OCI-LY7 (cell line): ENCODE data around the gene S100A1. TPM values are rescaled to one million over a fixed set of nuclear protein-coding genes. Genes with fewer than 3 reads are reported as not detected.

Experiments
- BruUV-seq: library from RNA; stranded (reverse); fragments of 400-500 nt; replicated peaks from 2 replicates; lab custom pipeline; 2021; lab: Mats Ljungman, UMichigan
- CTCF ChIA-PET: fragments of 300-600 bp; sonication (Branson Sonifier 250); formaldehyde crosslinking; loops from one replicate; lab custom pipeline; 2022; ENCODE audit warnings: antibody characterized with exemption; ENCODE audit not compliant: unreplicated experiment; lab: Charles Lee
- POLR2A ChIA-PET: fragments of 300-600 bp; sonication (Branson Sonifier 250); formaldehyde crosslinking; loops from one replicate; lab custom pipeline; 2022; ENCODE audit warnings: antibody characterized with exemption; lab: Charles Lee
- DNase-seq: peaks from one replicate; pipeline ENCODE4 v3.0.0-alpha.2; 2015; ENCODE audit warnings: low spot score
- H2AFZ ChIP-seq: fragments of 200-600 bp; sonication (generic), shearing (Covaris generic); 2 replicates; pipeline ENCODE4 v1.6.1; 2014; ENCODE audit warnings: mild to moderate bottlenecking, antibody characterized with exemption, low read length, moderate library complexity
- H3K27ac ChIP-seq: fragments of 200-600 bp; sonication (generic); 2 replicates; pipeline ENCODE4 v1.5.1; 2014; ENCODE audit warnings: mixed run types, low read depth, mild to moderate bottlenecking, moderate library complexity, low read length, inconsistent platforms; ENCODE audit not compliant: poor library complexity, severe bottlenecking
- H3K36me3 ChIP-seq: fragments of 200-600 bp; sonication (generic); 2 replicates; pipeline ENCODE4 v1.6.1; 2014; ENCODE audit warnings: mild to moderate bottlenecking, antibody characterized with exemption, low read length, moderate library complexity, mixed read lengths; ENCODE audit not compliant: insufficient read depth
- H3K4me1 ChIP-seq: fragments of 200-600 bp; sonication (generic); 2 replicates; pipeline ENCODE4 v1.5.1; 2014; ENCODE audit warnings: mild to moderate bottlenecking, low read length; ENCODE audit not compliant: insufficient read depth, poor library complexity, severe bottlenecking
- H3K4me2 ChIP-seq: fragments of 200-600 bp; sonication (generic); 2 replicates; pipeline ENCODE4 v1.6.1; 2014; ENCODE audit warnings: mild to moderate bottlenecking, low read length
- H3K4me3 ChIP-seq: fragments of 200-600 bp; sonication (generic); 2 replicates; pipeline ENCODE4 v1.5.1; 2014; ENCODE audit warnings: mild to moderate bottlenecking, low read depth, low read length; ENCODE audit not compliant: poor library complexity, severe bottlenecking
- H3K79me2 ChIP-seq: fragments of 200-600 bp; sonication (generic); 2 replicates; pipeline ENCODE4 v1.6.1; 2016; ENCODE audit warnings: low read depth, mild to moderate bottlenecking, low read length, moderate library complexity, mixed read lengths; ENCODE audit not compliant: insufficient read depth
- H3K9me2 ChIP-seq: fragments of 200-600 bp; sonication (generic); 2 replicates; pipeline ENCODE4 v1.6.1; 2016; ENCODE audit warnings: mild to moderate bottlenecking, low read length, mixed read lengths; ENCODE audit not compliant: insufficient read depth
- H3K9me3 ChIP-seq: fragments of 200-600 bp; sonication (generic); 2 replicates; pipeline ENCODE4 v1.6.1; 2014; ENCODE audit warnings: mild to moderate bottlenecking, mixed run types, low read length, mixed read lengths
- H4K20me1 ChIP-seq: fragments of 200-600 bp; sonication (generic); 2 replicates; pipeline ENCODE4 v1.6.1; 2014; ENCODE audit warnings: mild to moderate bottlenecking, antibody characterized with exemption, low read length, moderate library complexity, mixed read lengths; ENCODE audit not compliant: insufficient read depth
- EZH2phosphoT487 ChIP-seq: fragments of 200-600 bp; sonication (generic); IDR thresholded peaks from 2 replicates; pipeline ENCODE4 v1.6.1; 2018; ENCODE audit warnings: low read depth, borderline replicate concordance, mild to moderate bottlenecking, mixed run types, antibody characterized with exemption, low read length, moderate library complexity, mixed read lengths
- intact Hi-C: fragments of 100-400 bp; cut with micrococcal nuclease; formaldehyde crosslinking; loops from one replicate; pipeline ENCODE4 v1.10.0; 2022; ENCODE audit not compliant: unreplicated experiment
- total RNA-seq, 2 experiments: library from RNA; depleted of rRNA in 1 of 2; stranded (reverse); fragments of >200 nt in 1 of 2; shearing (Covaris generic) in 1 of 2; gene quantifications; 2 replicates each; pipeline ENCODE4 v1.2.3, GENCODE V29; 2014 to 2022
- TF ChIP-seq, protein P1 (sequence below): fragments of 200-600 bp; sonication (generic); conservative IDR thresholded peaks from 2 replicates; pipeline ENCODE4 v1.5.1; 2014; ENCODE audit warnings: mild to moderate bottlenecking, antibody characterized with exemption, low read length, moderate library complexity, mixed read lengths

S100A1 gene
- total RNA-seq, 2 experiments from 2014 or later: not detected

DNA sequence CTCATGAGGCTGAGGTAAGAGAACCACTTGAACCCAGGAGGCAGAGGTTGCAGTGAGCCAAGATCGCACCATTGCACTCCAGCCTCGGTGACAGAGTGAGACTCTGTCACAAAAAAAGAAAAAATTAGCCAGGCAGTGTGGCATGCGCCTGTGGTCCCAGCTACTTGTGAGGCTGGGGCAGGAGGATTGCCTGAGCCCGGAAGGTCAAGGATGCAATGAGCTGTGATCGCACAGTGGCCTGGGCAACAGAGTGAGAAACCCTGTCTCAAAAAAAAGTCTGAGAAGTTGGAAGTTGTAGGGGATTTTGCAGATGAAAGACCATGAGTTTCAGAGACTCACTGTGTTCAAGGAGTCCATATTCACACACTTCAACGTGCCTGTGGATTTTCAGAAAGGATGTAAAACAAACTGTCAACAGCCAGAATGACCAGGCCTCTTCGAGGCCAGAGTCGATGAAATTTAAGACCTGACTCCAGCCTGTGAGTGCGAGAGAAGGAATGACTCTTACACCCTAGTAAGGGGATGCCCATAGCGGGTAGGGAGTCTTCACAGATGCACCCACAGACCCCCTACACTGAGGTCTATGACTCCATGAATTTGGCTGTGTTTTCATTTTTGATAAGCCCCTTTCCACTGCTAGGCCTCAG lies 3.1 kb upstream of the S100A1 start:
- Histone ChIP-seq H3K36me3 (no peaks in the 10 kb centered on the region), H3K27ac (no peak overlapping the region), H3K4me2 (no peak overlapping the region), H3K79me2 (no peaks in the 10 kb centered on the region), H3K9me3 (no peaks in the 10 kb centered on the region), H4K20me1 (no peaks in the 10 kb centered on the region), H3K4me1 (peaks cover 22% of the 10 kb centered on the region), H3K4me3 (no peak overlapping the region), H3K9me2 (no peaks in the 10 kb centered on the region), H2AFZ (no peak overlapping the region)
- TF ChIP-seq, protein P1, sequence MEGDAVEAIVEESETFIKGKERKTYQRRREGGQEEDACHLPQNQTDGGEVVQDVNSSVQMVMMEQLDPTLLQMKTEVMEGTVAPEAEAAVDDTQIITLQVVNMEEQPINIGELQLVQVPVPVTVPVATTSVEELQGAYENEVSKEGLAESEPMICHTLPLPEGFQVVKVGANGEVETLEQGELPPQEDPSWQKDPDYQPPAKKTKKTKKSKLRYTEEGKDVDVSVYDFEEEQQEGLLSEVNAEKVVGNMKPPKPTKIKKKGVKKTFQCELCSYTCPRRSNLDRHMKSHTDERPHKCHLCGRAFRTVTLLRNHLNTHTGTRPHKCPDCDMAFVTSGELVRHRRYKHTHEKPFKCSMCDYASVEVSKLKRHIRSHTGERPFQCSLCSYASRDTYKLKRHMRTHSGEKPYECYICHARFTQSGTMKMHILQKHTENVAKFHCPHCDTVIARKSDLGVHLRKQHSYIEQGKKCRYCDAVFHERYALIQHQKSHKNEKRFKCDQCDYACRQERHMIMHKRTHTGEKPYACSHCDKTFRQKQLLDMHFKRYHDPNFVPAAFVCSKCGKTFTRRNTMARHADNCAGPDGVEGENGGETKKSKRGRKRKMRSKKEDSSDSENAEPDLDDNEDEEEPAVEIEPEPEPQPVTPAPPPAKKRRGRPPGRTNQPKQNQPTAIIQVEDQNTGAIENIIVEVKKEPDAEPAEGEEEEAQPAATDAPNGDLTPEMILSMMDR: no peak
- no peak for TF ChIP-seq EZH2phosphoT487
- BruUV-seq: no TSS peak
- ChIA-PET POLR2A (no interaction called here), CTCF (no interaction called here)
- intact Hi-C loops: no loop called here
- no peak for DNase-seq

DNA sequence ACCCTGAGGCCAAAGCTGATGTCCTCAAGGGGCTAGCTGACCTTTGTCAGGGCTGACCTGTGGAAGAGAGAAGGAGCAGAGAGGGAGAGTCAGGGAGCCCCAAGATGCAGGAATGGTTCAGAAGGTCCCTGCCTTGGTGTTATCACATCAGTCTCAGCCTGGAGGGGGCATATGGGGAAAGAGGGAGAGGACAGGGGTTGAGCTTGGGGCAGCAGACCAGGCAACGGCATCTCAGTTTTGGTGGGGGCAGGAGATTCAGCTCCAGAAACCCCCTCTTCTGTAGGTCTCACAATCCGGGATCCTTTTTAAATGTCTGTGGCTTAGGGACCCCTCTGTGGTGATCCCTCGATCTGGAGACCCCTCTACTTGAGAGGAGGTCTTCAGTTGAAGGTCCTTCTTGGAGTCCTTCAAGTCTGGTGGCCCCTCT lies 1.7 kb upstream of the S100A1 start:
- no peak for DNase-seq
- H3K79me2 ChIP-seq: no peaks in the 10 kb centered on the region
- no peak overlapping the region for H2AFZ ChIP-seq
- H3K9me2 ChIP-seq: no peaks in the 10 kb centered on the region
- no TSS peak for BruUV-seq
- no peaks in the 10 kb centered on the region for H4K20me1 ChIP-seq
- H3K4me3 ChIP-seq: no peak overlapping the region
- CTCF ChIA-PET: no interaction called here
- H3K27ac ChIP-seq: no peak overlapping the region
- POLR2A ChIA-PET: interaction anchor here (0.7 to 1.2 kb wide), 4 partner anchors 8 to 29 kb away, joined by 3 to 4 read pairs (median 3); no protein-coding TSS in a partner anchor
- no peaks in the 10 kb centered on the region for H3K9me3 ChIP-seq
- H3K4me2 ChIP-seq: peak overlapping the region; percentile 39; the same call in 1 of the 2 replicates
- no peak for TF ChIP-seq EZH2phosphoT487
- TF ChIP-seq, protein P1: no peak
- H3K36me3 ChIP-seq: no peaks in the 10 kb centered on the region
- peaks cover 22% of the 10 kb centered on the region for H3K4me1 ChIP-seq
- intact Hi-C loops: no loop called here
